ENCODE results near the gene ADARB2. TPM values are rescaled to one million over a fixed set of nuclear protein-coding genes. Genes with fewer than 3 reads are reported as not detected.
"Not testable (repeated sequence)": the region's sequence is repeated elsewhere in the genome, so short reads cannot be mapped to it uniquely, and the experiment has no call there.

The ADARB2 gene
- total RNA-seq, 1 donor from 2014 or later, result 38.7 TPM

- Mint-ChIP-seq H3K36me3 (ENCODE audit: unreplicated experiment) (no peaks in the 10 kb centered on the region), H3K9me3 (ENCODE audit: unreplicated experiment) (no peaks in the 10 kb centered on the region), H3K27ac (ENCODE audit: unreplicated experiment) (no peak overlapping the region), H3K27me3 (ENCODE audit: unreplicated experiment) (no peaks in the 10 kb centered on the region), H3K4me1 (ENCODE audit: unreplicated experiment) (peaks cover 18% of the 10 kb centered on the region), H3K4me3 (ENCODE audit: unreplicated experiment) (no peak overlapping the region)
- no peak for DNase-seq (ENCODE audit: extremely low spot score, unreplicated experiment)
- TF ChIP-seq, protein P1, sequence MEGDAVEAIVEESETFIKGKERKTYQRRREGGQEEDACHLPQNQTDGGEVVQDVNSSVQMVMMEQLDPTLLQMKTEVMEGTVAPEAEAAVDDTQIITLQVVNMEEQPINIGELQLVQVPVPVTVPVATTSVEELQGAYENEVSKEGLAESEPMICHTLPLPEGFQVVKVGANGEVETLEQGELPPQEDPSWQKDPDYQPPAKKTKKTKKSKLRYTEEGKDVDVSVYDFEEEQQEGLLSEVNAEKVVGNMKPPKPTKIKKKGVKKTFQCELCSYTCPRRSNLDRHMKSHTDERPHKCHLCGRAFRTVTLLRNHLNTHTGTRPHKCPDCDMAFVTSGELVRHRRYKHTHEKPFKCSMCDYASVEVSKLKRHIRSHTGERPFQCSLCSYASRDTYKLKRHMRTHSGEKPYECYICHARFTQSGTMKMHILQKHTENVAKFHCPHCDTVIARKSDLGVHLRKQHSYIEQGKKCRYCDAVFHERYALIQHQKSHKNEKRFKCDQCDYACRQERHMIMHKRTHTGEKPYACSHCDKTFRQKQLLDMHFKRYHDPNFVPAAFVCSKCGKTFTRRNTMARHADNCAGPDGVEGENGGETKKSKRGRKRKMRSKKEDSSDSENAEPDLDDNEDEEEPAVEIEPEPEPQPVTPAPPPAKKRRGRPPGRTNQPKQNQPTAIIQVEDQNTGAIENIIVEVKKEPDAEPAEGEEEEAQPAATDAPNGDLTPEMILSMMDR (IDR thresholded peaks at IDR 0.05), result no peak
Measured at GRCh38 chr10:1331560-1331959, 405.8 kb downstream of the ADARB2 start.

GRCh38 chr10:1329622-1330021, 407.7 kb downstream of the ADARB2 start:
- Mint-ChIP-seq H3K27ac (ENCODE audit: unreplicated experiment) (no peak overlapping the region), H3K4me3 (ENCODE audit: unreplicated experiment) (no peak overlapping the region), H3K27me3 (ENCODE audit: unreplicated experiment) (no peaks in the 10 kb centered on the region), H3K9me3 (ENCODE audit: unreplicated experiment) (no peaks in the 10 kb centered on the region), H3K4me1 (ENCODE audit: unreplicated experiment) (peaks cover 30% of the 10 kb centered on the region), H3K36me3 (ENCODE audit: unreplicated experiment) (no peaks in the 10 kb centered on the region)
- no peak for DNase-seq (ENCODE audit: extremely low spot score, unreplicated experiment)
- TF ChIP-seq, protein P1 (IDR thresholded peaks at IDR 0.05), result no peak

GRCh38 chr10:1328981-1329614, 408.2 kb downstream of the ADARB2 start:
- Mint-ChIP-seq H3K9me3 (ENCODE audit: unreplicated experiment) (no peaks in the 10 kb centered on the region), H3K36me3 (ENCODE audit: unreplicated experiment) (no peaks in the 10 kb centered on the region), H3K27me3 (ENCODE audit: unreplicated experiment) (no peaks in the 10 kb centered on the region), H3K27ac (ENCODE audit: unreplicated experiment) (no peak overlapping the region), H3K4me1 (ENCODE audit: unreplicated experiment) (peaks cover 31% of the 10 kb centered on the region), H3K4me3 (ENCODE audit: unreplicated experiment) (no peak overlapping the region)
- peak; percentile 54 for DNase-seq (ENCODE audit: extremely low spot score, unreplicated experiment)
- TF ChIP-seq, protein P1 (IDR thresholded peaks at IDR 0.05), result no peak

DNA sequence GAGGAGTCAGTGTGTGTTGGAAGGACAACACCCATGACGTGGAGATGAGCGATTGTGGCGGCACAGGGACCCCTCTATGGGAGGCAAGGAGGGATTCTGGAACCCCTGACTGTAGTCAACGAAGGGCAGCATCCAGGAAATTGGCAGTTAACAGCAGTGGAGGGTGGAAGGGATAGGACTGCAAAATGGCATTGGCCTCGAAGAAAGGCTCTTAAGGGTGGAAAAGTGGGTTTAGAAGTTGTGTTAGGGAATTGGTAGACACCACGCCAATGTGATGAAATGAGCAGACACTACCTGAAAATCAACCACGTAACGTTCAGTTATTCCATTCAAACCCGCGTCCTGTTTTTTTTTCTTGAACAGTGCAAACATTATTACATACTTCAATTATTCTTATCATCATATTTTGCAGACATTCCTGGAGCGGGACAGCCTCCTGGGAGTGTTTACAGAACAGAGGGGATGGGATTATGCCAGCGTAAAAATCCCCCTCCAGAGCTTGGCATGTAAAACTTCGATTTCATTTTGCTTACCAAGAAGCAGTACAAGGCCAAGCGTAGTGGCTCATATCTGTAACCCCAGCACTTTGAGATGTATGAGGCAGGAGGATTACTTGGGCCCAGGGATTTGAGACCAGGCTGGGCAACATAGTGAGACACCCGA, 409.0 kb downstream of the ADARB2 start:
- H3K36me3 Mint-ChIP-seq (ENCODE audit: unreplicated experiment), result no peaks in the 10 kb centered on the region
- H3K9me3 Mint-ChIP-seq (ENCODE audit: unreplicated experiment), result no peaks in the 10 kb centered on the region
- peaks cover 35% of the 10 kb centered on the region for H3K4me1 Mint-ChIP-seq (ENCODE audit: unreplicated experiment)
- no peak overlapping the region for H3K4me3 Mint-ChIP-seq (ENCODE audit: unreplicated experiment)
- no peaks in the 10 kb centered on the region for H3K27me3 Mint-ChIP-seq (ENCODE audit: unreplicated experiment)
- TF ChIP-seq, protein P1 (IDR thresholded peaks at IDR 0.05), result no peak
- H3K27ac Mint-ChIP-seq (ENCODE audit: unreplicated experiment), result no peak overlapping the region
- DNase-seq (ENCODE audit: extremely low spot score, unreplicated experiment), result peak; percentile 23

DNA sequence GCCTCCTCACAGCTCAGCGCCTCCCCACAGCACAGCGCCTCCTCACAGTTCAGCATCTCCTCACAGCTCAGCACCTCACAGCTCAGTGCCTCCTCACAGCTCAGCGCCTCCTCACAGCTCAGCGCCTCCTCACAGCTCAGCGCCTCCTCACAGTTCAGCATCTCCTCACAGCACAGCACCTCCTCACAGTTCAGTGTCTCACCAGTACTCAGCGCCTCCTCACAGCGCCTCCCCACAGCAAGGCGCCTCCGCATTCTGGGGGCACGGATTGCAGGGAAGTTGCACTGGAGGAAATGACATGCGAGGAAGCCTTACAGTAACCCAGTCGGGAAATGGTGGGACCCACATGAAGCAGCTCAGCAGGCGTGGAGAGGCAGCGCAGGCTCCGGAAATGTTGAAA, 409.6 kb downstream of the ADARB2 start:
- TF ChIP-seq, protein P1 (IDR thresholded peaks at IDR 0.05), result no peak
- Mint-ChIP-seq H3K27ac (ENCODE audit: unreplicated experiment) (no peak overlapping the region), H3K36me3 (ENCODE audit: unreplicated experiment) (no peaks in the 10 kb centered on the region), H3K27me3 (ENCODE audit: unreplicated experiment) (no peaks in the 10 kb centered on the region), H3K4me1 (ENCODE audit: unreplicated experiment) (peaks cover 35% of the 10 kb centered on the region), H3K4me3 (ENCODE audit: unreplicated experiment) (no peak overlapping the region), H3K9me3 (ENCODE audit: unreplicated experiment) (no peaks in the 10 kb centered on the region)
- DNase-seq (ENCODE audit: extremely low spot score, unreplicated experiment), result peak; percentile 54

DNA sequence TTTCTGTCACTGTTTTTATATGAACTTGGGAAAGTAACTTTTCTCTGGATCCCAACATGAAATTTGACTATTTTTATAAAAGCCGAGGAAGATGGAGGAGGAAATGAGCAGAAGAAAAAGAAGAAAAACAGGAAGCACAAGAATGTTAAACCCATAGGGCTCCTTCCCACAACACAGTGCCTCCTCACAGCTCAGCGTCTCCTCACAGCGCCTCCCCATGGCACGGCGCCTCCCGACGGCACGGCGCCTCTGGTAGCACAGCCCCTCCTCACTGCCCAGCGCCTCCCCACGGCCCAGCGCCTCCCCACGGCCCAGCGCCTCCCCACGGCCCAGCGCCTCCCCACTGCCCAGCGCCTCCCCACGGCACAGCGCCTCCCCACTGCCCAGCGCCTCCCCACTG, 410.8 kb downstream of the ADARB2 start:
- H3K27ac Mint-ChIP-seq (ENCODE audit: unreplicated experiment), result not testable (repeated sequence)

More for the DNA sequence above, 410.8 kb downstream of the ADARB2 start:
- H3K4me3 Mint-ChIP-seq (ENCODE audit: unreplicated experiment); H3K9me3 Mint-ChIP-seq (ENCODE audit: unreplicated experiment); H3K36me3 Mint-ChIP-seq (ENCODE audit: unreplicated experiment); H3K27me3 Mint-ChIP-seq (ENCODE audit: unreplicated experiment): not testable (repeated sequence)
- peak; percentile 4 for DNase-seq (ENCODE audit: extremely low spot score, unreplicated experiment)
- peaks cover 35% of the 10 kb centered on the region for H3K4me1 Mint-ChIP-seq (ENCODE audit: unreplicated experiment)
